Gastrocnemius medialis (tissue), 4 donors: Measurements from ENCODE around the gene ACVR1. TPM values are rescaled to one million over a fixed set of nuclear protein-coding genes. Genes with fewer than 3 reads are reported as not detected.
"Not testable (repeated sequence)": the region's sequence is repeated elsewhere in the genome, so short reads cannot be mapped to it uniquely, and the experiment has no call there.

Source experiments
- ATAC-seq, 2 donors: fragments of 150-250 bp; one replicate each; pipeline ENCODE4 v1.9.1; 2016
- DNase-seq, 2 donors: peaks; one replicate each; pipeline ENCODE4 v3.0.0-alpha.2; 2019
- H3K27ac ChIP-seq, 4 donors: fragments of 200-600 bp; sonication (generic); 1 replicate in 1 of 4; 2 replicates in 3 of 4; pipeline ENCODE4 v1.5.1; 2016 to 2018; ENCODE audit warnings: mild to moderate bottlenecking in 2 of 4, moderate library complexity in 1 of 4
- H3K27me3 ChIP-seq, 3 donors: fragments of 200-600 bp; sonication (generic) in 2 of 3; 1 replicate in 1 of 3; 2 replicates in 2 of 3; pipeline versions ENCODE4 v1.5.1 to v1.6.0; 2016 to 2019; ENCODE audit warnings: mild to moderate bottlenecking in 1 of 3, moderate library complexity in 1 of 3
- H3K36me3 ChIP-seq, 2 donors: fragments of 200-600 bp; sonication (generic) in 1 of 2; one replicate each; pipeline ENCODE4 v1.5.1; 2017 to 2018
- H3K4me1 ChIP-seq, 2 donors: fragments of 200-600 bp; sonication (generic) in 1 of 2; one replicate each; pipeline ENCODE4 v1.5.1; 2016 to 2017; ENCODE audit warnings: mild to moderate bottlenecking in 2 of 2
- H3K4me3 ChIP-seq, 4 donors: fragments of 200-600 bp; sonication (generic) in 3 of 4; 1 replicate in 1 of 4; 2 replicates in 3 of 4; pipeline ENCODE4 v1.5.1; 2016 to 2019; ENCODE audit warnings: mild to moderate bottlenecking in 2 of 4
- H3K9me3 ChIP-seq, 3 donors: fragments of 200-600 bp; sonication (generic) in 2 of 3; 1 replicate in 1 of 3; 2 replicates in 2 of 3; pipeline ENCODE4 v1.5.1; 2016 to 2019
- POLR2A ChIP-seq, 2 donors: fragments of 450-650 bp; IDR thresholded peaks; one replicate each; pipeline ENCODE4 v1.6.1; 2017; ENCODE audit warnings: antibody characterized with exemption in 2 of 2, mild to moderate bottlenecking in 2 of 2, moderate library complexity in 2 of 2
- in situ Hi-C, 4 donors: fragments of 200-750 bp; cut with MboI; loops; one replicate each; pipeline versions ENCODE4 v1.15.0 to v1.8.0; 2017; ENCODE audit warnings: low sequenced_read_pairs in 4 of 4
- intact Hi-C: fragments of 100-400 bp; cut with DNase I; formaldehyde crosslinking; loops from one replicate; pipeline ENCODE4 v1.15.1; 2023; ENCODE audit warnings: low total_unique reads
- total RNA-seq, 4 donors: library from RNA; depleted of rRNA; stranded (reverse); fragments of >200 nt; gene quantifications; one replicate each; pipeline versions ENCODE4 v1.1.0 to v1.2.3, GENCODE V29; 2016
- TF ChIP-seq, protein P1 (sequence below), 5 experiments: fragments of 450-650 bp in 3 of 5; fragments of 200-600 bp in 2 of 5; sonication (generic) in 2 of 5; IDR thresholded peaks in 4 of 5; conservative IDR thresholded peaks in 1 of 5; 1 replicate in 4 of 5; 2 replicates in 1 of 5; pipeline ENCODE4 v1.5.1; 2016 to 2019; ENCODE audit warnings: antibody characterized with exemption in 5 of 5, mild to moderate bottlenecking in 3 of 5, moderate library complexity in 3 of 5

ACVR1 gene
- total RNA-seq, 4 donors from 2014 or later: 10.8 to 18.4 (median 12.2) TPM

DNA sequence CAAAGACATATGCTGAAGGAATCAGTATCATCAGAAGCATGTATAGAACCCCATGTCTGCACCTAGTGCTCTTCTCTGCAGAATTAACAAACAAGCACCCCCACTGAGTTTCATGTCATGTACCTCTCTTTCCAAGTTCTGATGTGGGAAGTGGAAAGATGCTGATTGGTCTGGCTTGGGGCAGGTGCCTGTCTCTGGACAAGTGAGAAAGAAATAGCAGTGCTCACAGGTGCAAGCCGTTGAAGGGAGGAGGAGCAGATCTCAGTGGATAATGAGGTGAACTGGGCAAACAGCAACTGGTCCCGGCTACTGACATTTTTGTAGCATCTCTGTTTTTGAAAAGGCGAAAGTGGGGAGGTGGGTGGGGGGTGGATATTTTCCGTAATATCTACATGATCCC is 17.5 kb upstream of the ACVR1 start:
- no peaks in the 10 kb centered on the region for H3K36me3 ChIP-seq
- intact Hi-C loops (no loop called here), in situ Hi-C loops (no loop called here)
- peaks cover 5 to 12% of the 10 kb centered on the region in 2 donors for H3K4me1 ChIP-seq
- H3K27me3 ChIP-seq: no peaks in the 10 kb centered on the region
- no peak overlapping the region for H3K27ac ChIP-seq
- no peak for TF ChIP-seq POLR2A (IDR thresholded peaks at IDR 0.05)
- TF ChIP-seq, protein P1, sequence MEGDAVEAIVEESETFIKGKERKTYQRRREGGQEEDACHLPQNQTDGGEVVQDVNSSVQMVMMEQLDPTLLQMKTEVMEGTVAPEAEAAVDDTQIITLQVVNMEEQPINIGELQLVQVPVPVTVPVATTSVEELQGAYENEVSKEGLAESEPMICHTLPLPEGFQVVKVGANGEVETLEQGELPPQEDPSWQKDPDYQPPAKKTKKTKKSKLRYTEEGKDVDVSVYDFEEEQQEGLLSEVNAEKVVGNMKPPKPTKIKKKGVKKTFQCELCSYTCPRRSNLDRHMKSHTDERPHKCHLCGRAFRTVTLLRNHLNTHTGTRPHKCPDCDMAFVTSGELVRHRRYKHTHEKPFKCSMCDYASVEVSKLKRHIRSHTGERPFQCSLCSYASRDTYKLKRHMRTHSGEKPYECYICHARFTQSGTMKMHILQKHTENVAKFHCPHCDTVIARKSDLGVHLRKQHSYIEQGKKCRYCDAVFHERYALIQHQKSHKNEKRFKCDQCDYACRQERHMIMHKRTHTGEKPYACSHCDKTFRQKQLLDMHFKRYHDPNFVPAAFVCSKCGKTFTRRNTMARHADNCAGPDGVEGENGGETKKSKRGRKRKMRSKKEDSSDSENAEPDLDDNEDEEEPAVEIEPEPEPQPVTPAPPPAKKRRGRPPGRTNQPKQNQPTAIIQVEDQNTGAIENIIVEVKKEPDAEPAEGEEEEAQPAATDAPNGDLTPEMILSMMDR (IDR thresholded peaks at IDR 0.05 in 4 of 5, conservative IDR thresholded peaks at IDR 0.05 in 1 of 5): no peak
- H3K9me3 ChIP-seq: no peaks in the 10 kb centered on the region
- H3K4me3 ChIP-seq: no peak overlapping the region
- DNase-seq: no peak
- ATAC-seq: no peak

DNA sequence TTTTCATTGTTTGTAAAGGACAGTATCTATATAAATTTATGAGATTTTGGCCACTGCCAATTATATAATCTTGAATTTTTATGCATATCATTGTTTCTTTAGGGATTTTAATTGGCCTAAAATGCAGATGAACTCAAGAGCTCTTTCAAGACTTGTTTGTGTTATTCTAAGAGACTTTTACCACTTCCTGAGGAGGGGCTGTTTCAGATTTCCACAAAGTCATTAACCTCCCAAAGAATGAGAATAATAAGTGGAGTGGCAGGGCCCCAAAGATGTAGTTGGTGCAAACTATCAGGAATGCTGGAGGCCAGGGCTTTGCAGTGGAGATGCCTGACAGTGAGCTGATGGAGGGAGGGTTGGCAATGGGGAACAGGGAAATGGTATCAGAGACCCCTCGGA is 15.5 kb upstream of the ACVR1 start:
- no peak for DNase-seq
- no peak for TF ChIP-seq POLR2A (IDR thresholded peaks at IDR 0.05)
- TF ChIP-seq, protein P1 (IDR thresholded peaks at IDR 0.05 in 4 of 5, conservative IDR thresholded peaks at IDR 0.05 in 1 of 5): no peak
- no peaks in the 10 kb centered on the region for H3K36me3 ChIP-seq
- ATAC-seq: no peak
- H3K4me1 ChIP-seq: peaks cover 5 to 9% of the 10 kb centered on the region in 2 donors
- no peaks in the 10 kb centered on the region for H3K27me3 ChIP-seq
- intact Hi-C loops (no loop called here), in situ Hi-C loops (no loop called here)
- H3K4me3 ChIP-seq: no peak overlapping the region
- no peak overlapping the region for H3K27ac ChIP-seq
- no peaks in the 10 kb centered on the region for H3K9me3 ChIP-seq

DNA sequence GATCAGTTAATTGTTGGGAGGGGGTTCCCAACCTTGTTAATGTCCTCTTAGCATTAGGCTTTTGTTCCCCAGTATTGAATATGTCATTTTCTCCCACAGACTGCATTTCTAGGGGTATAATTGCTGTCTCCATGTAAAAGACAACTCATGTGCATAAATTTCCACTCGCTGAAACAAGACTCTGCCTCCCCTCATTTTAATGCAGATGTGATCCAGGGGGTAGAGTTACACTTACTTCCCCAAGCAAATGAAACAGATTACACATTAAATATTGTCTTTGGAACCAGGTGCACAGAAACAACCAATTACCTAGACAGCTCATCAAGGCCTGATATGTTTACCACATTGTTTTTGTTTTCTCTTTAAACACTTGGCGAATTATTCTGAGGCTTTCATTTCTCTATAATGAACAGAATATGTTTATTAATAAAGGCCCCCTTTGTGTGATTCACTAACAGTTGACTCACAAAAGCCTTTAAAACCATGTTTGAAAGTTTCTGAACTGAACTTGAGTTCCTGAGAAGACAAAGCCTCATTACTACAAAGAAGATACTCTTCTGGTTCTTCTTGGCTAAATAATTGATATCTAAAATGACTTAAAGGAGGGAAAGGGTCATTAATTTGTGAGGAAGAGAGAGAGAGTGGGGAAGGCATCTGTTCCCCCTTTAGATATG is 15.0 kb upstream of the ACVR1 start:
- Histone ChIP-seq H3K4me3 (no peak overlapping the region), H3K27me3 (no peaks in the 10 kb centered on the region), H3K27ac (no peak overlapping the region), H3K36me3 (no peaks in the 10 kb centered on the region), H3K4me1 (peaks cover 5 to 9% of the 10 kb centered on the region in 2 donors), H3K9me3 (no peaks in the 10 kb centered on the region)
- DNase-seq (no peak), ATAC-seq (no peak)
- TF ChIP-seq, protein P1 (IDR thresholded peaks at IDR 0.05 in 4 of 5, conservative IDR thresholded peaks at IDR 0.05 in 1 of 5): no peak
- no peak for TF ChIP-seq POLR2A (IDR thresholded peaks at IDR 0.05)
- intact Hi-C loops: no loop called here
- in situ Hi-C loops: no loop called here

DNA sequence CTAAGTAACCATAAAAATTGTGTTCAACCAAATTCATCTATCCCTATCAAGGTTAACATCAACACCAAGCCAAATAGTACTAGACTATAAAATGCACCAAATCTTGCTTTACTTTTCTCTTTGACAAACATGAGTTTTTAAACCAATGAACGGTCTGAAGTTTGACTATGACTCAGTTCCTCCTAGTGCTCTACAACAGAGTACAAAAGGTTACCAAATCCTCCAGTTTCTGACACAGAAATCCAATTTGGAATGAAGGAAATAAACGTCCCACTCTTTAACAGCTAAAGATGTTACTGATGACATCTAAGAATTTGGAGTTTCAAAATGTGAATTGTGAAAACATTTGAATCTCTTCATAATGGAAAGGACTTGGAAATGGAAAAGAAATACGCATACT is 11.8 kb upstream of the ACVR1 start:
- intact Hi-C loops: no loop called here
- no peak for ATAC-seq

DNA sequence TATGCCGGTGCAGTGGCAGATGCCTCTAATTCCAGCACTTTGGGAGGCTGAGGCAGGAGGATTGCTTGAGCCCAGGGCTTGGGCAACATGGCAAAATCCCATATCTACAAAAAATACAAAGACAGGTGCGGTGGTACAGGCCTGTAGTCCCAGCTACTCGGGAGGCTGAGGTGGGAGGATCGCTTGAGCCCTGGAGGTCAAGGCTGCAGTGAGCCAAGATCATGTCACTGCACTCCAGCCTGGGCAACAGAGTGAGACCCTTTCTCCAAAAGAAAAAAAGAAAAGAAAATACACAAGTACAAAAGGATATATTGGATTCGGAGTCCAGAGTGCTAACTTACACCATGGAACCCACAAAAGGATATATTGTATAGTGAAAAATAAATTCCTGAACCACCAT is 8.4 kb upstream of the ACVR1 start:
- H3K9me3 ChIP-seq, in situ Hi-C loops, ATAC-seq, intact Hi-C loops, H3K36me3 ChIP-seq, H3K27ac ChIP-seq, H3K4me1 ChIP-seq, DNase-seq, H3K4me3 ChIP-seq, H3K27me3 ChIP-seq: not testable (repeated sequence)

More for the DNA sequence above, 11.8 kb upstream of the ACVR1 start:
- TF ChIP-seq, protein P1 (IDR thresholded peaks at IDR 0.05 in 4 of 5, conservative IDR thresholded peaks at IDR 0.05 in 1 of 5): no peak
- no peak for TF ChIP-seq POLR2A (IDR thresholded peaks at IDR 0.05)
- in situ Hi-C loops: no loop called here
- H3K4me1 ChIP-seq: no peaks in the 10 kb centered on the region
- no peaks in the 10 kb centered on the region for H3K27me3 ChIP-seq
- no peaks in the 10 kb centered on the region for H3K36me3 ChIP-seq
- no peak for DNase-seq
- no peak overlapping the region for H3K27ac ChIP-seq
- H3K4me3 ChIP-seq: no peak overlapping the region
- H3K9me3 ChIP-seq: no peaks in the 10 kb centered on the region
